OCI-LY7 (cell line): Measurements from ENCODE around the gene CTNNA2. TPM values are rescaled to one million over a fixed set of nuclear protein-coding genes. Genes with fewer than 3 reads are reported as not detected.

Source experiments
- BruUV-seq: library from RNA; stranded (reverse); fragments of 400-500 nt; replicated peaks from 2 replicates; lab custom pipeline; 2021; lab: Mats Ljungman, UMichigan
- CTCF ChIA-PET: fragments of 300-600 bp; sonication (Branson Sonifier 250); formaldehyde crosslinking; loops from one replicate; lab custom pipeline; 2022; ENCODE audit warnings: antibody characterized with exemption; ENCODE audit not compliant: unreplicated experiment; lab: Charles Lee
- POLR2A ChIA-PET: fragments of 300-600 bp; sonication (Branson Sonifier 250); formaldehyde crosslinking; loops from one replicate; lab custom pipeline; 2022; ENCODE audit warnings: antibody characterized with exemption; lab: Charles Lee
- DNase-seq: peaks from one replicate; pipeline ENCODE4 v3.0.0-alpha.2; 2015; ENCODE audit warnings: low spot score
- H2AFZ ChIP-seq: fragments of 200-600 bp; sonication (generic), shearing (Covaris generic); 2 replicates; pipeline ENCODE4 v1.6.1; 2014; ENCODE audit warnings: mild to moderate bottlenecking, antibody characterized with exemption, low read length, moderate library complexity
- H3K27ac ChIP-seq: fragments of 200-600 bp; sonication (generic); 2 replicates; pipeline ENCODE4 v1.5.1; 2014; ENCODE audit warnings: mixed run types, low read depth, mild to moderate bottlenecking, moderate library complexity, low read length, inconsistent platforms; ENCODE audit not compliant: poor library complexity, severe bottlenecking
- H3K36me3 ChIP-seq: fragments of 200-600 bp; sonication (generic); 2 replicates; pipeline ENCODE4 v1.6.1; 2014; ENCODE audit warnings: mild to moderate bottlenecking, antibody characterized with exemption, low read length, moderate library complexity, mixed read lengths; ENCODE audit not compliant: insufficient read depth
- H3K4me1 ChIP-seq: fragments of 200-600 bp; sonication (generic); 2 replicates; pipeline ENCODE4 v1.5.1; 2014; ENCODE audit warnings: mild to moderate bottlenecking, low read length; ENCODE audit not compliant: insufficient read depth, poor library complexity, severe bottlenecking
- H3K4me2 ChIP-seq: fragments of 200-600 bp; sonication (generic); 2 replicates; pipeline ENCODE4 v1.6.1; 2014; ENCODE audit warnings: mild to moderate bottlenecking, low read length
- H3K4me3 ChIP-seq: fragments of 200-600 bp; sonication (generic); 2 replicates; pipeline ENCODE4 v1.5.1; 2014; ENCODE audit warnings: mild to moderate bottlenecking, low read depth, low read length; ENCODE audit not compliant: poor library complexity, severe bottlenecking
- H3K79me2 ChIP-seq: fragments of 200-600 bp; sonication (generic); 2 replicates; pipeline ENCODE4 v1.6.1; 2016; ENCODE audit warnings: low read depth, mild to moderate bottlenecking, low read length, moderate library complexity, mixed read lengths; ENCODE audit not compliant: insufficient read depth
- H3K9me2 ChIP-seq: fragments of 200-600 bp; sonication (generic); 2 replicates; pipeline ENCODE4 v1.6.1; 2016; ENCODE audit warnings: mild to moderate bottlenecking, low read length, mixed read lengths; ENCODE audit not compliant: insufficient read depth
- H3K9me3 ChIP-seq: fragments of 200-600 bp; sonication (generic); 2 replicates; pipeline ENCODE4 v1.6.1; 2014; ENCODE audit warnings: mild to moderate bottlenecking, mixed run types, low read length, mixed read lengths
- H4K20me1 ChIP-seq: fragments of 200-600 bp; sonication (generic); 2 replicates; pipeline ENCODE4 v1.6.1; 2014; ENCODE audit warnings: mild to moderate bottlenecking, antibody characterized with exemption, low read length, moderate library complexity, mixed read lengths; ENCODE audit not compliant: insufficient read depth
- EZH2phosphoT487 ChIP-seq: fragments of 200-600 bp; sonication (generic); IDR thresholded peaks from 2 replicates; pipeline ENCODE4 v1.6.1; 2018; ENCODE audit warnings: low read depth, borderline replicate concordance, mild to moderate bottlenecking, mixed run types, antibody characterized with exemption, low read length, moderate library complexity, mixed read lengths
- intact Hi-C: fragments of 100-400 bp; cut with micrococcal nuclease; formaldehyde crosslinking; loops from one replicate; pipeline ENCODE4 v1.10.0; 2022; ENCODE audit not compliant: unreplicated experiment
- total RNA-seq, 2 experiments: library from RNA; depleted of rRNA in 1 of 2; stranded (reverse); fragments of >200 nt in 1 of 2; shearing (Covaris generic) in 1 of 2; gene quantifications; 2 replicates each; pipeline ENCODE4 v1.2.3, GENCODE V29; 2014 to 2022
- TF ChIP-seq, protein P1 (sequence below): fragments of 200-600 bp; sonication (generic); conservative IDR thresholded peaks from 2 replicates; pipeline ENCODE4 v1.5.1; 2014; ENCODE audit warnings: mild to moderate bottlenecking, antibody characterized with exemption, low read length, moderate library complexity, mixed read lengths

The CTNNA2 gene
- total RNA-seq, 2 experiments from 2014 or later: 0.19 to 2.7 TPM

DNA sequence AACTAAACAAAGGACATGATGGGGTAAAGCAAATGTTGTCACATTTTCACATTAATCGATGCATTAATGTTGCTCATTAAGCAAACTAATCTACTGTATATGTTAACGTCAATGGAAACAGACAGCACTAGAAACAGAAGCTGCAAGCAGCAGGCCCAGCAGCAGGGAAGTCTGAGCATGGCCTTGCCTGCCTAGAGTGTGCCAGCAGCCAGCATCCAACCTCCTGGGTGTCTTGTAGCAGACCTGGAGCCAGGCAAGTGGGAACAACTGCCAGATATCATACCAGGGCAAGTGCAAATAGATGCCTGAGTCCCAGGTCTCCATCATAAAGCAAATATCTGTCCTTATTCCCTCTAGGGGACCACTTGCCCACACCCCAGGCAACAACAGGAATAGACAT lies 472.7 kb downstream of the CTNNA2 start:
- BruUV-seq: no TSS peak

GRCh38 chr2:79993144-79993543 lies 480.3 kb downstream of the CTNNA2 start:
- H2AFZ ChIP-seq: no peak overlapping the region
- ChIA-PET CTCF (no interaction called here), POLR2A (no interaction called here)
- H3K27ac ChIP-seq: no peak overlapping the region
- TF ChIP-seq, protein P1, sequence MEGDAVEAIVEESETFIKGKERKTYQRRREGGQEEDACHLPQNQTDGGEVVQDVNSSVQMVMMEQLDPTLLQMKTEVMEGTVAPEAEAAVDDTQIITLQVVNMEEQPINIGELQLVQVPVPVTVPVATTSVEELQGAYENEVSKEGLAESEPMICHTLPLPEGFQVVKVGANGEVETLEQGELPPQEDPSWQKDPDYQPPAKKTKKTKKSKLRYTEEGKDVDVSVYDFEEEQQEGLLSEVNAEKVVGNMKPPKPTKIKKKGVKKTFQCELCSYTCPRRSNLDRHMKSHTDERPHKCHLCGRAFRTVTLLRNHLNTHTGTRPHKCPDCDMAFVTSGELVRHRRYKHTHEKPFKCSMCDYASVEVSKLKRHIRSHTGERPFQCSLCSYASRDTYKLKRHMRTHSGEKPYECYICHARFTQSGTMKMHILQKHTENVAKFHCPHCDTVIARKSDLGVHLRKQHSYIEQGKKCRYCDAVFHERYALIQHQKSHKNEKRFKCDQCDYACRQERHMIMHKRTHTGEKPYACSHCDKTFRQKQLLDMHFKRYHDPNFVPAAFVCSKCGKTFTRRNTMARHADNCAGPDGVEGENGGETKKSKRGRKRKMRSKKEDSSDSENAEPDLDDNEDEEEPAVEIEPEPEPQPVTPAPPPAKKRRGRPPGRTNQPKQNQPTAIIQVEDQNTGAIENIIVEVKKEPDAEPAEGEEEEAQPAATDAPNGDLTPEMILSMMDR: no peak
- TF ChIP-seq EZH2phosphoT487: no peak
- BruUV-seq: no TSS peak
- no peak overlapping the region for H3K4me3 ChIP-seq
- no peaks in the 10 kb centered on the region for H4K20me1 ChIP-seq
- DNase-seq: no peak
- H3K36me3 ChIP-seq: no peaks in the 10 kb centered on the region
- intact Hi-C loops: no loop called here
- no peaks in the 10 kb centered on the region for H3K9me2 ChIP-seq
- H3K4me1 ChIP-seq: no peaks in the 10 kb centered on the region
- H3K79me2 ChIP-seq: no peaks in the 10 kb centered on the region
- H3K4me2 ChIP-seq: no peak overlapping the region
- H3K9me3 ChIP-seq: no peaks in the 10 kb centered on the region

More for the DNA sequence above, 472.7 kb downstream of the CTNNA2 start:
- H3K4me3 ChIP-seq: no peak overlapping the region
- H3K27ac ChIP-seq: no peak overlapping the region
- no peak for DNase-seq
- H3K4me2 ChIP-seq: no peak overlapping the region
- H4K20me1 ChIP-seq: no peaks in the 10 kb centered on the region
- H3K9me3 ChIP-seq: no peaks in the 10 kb centered on the region
- no peaks in the 10 kb centered on the region for H3K79me2 ChIP-seq
- intact Hi-C loops: no loop called here
- ChIA-PET POLR2A (no interaction called here), CTCF (no interaction called here)
- no peaks in the 10 kb centered on the region for H3K9me2 ChIP-seq
- TF ChIP-seq EZH2phosphoT487: no peak
- TF ChIP-seq, protein P1: no peak
- no peaks in the 10 kb centered on the region for H3K36me3 ChIP-seq
- H2AFZ ChIP-seq: no peak overlapping the region
- H3K4me1 ChIP-seq: no peaks in the 10 kb centered on the region

GRCh38 chr2:79994161-79994560 lies 481.3 kb downstream of the CTNNA2 start:
- Histone ChIP-seq H3K27ac (no peak overlapping the region), H3K9me2 (no peaks in the 10 kb centered on the region), H4K20me1 (no peaks in the 10 kb centered on the region), H3K4me3 (no peak overlapping the region), H3K4me2 (no peak overlapping the region), H3K9me3 (no peaks in the 10 kb centered on the region), H2AFZ (no peak overlapping the region), H3K4me1 (no peaks in the 10 kb centered on the region), H3K79me2 (no peaks in the 10 kb centered on the region), H3K36me3 (no peaks in the 10 kb centered on the region)
- TF ChIP-seq EZH2phosphoT487: no peak
- TF ChIP-seq, protein P1: no peak
- BruUV-seq: no TSS peak
- POLR2A ChIA-PET: no interaction called here
- DNase-seq: no peak
- intact Hi-C loops: no loop called here
- CTCF ChIA-PET: no interaction called here
